CD4-positive, alpha-beta T cell treated with Interleukin-17A for 1 hour (primary cell): ENCODE data around the gene C19orf25.
A peak's percentile ranks its signal among the peaks of the same experiment; 100 is the strongest.

Experiments
- DNase-seq: peaks from one replicate; pipeline ENCODE4 v3.0.0-alpha.2; 2020

C19orf25 gene

GRCh38 chr19:1445185-1445931, 33.7 kb downstream of the C19orf25 start:
- DNase-seq = peak; percentile 79

DNA sequence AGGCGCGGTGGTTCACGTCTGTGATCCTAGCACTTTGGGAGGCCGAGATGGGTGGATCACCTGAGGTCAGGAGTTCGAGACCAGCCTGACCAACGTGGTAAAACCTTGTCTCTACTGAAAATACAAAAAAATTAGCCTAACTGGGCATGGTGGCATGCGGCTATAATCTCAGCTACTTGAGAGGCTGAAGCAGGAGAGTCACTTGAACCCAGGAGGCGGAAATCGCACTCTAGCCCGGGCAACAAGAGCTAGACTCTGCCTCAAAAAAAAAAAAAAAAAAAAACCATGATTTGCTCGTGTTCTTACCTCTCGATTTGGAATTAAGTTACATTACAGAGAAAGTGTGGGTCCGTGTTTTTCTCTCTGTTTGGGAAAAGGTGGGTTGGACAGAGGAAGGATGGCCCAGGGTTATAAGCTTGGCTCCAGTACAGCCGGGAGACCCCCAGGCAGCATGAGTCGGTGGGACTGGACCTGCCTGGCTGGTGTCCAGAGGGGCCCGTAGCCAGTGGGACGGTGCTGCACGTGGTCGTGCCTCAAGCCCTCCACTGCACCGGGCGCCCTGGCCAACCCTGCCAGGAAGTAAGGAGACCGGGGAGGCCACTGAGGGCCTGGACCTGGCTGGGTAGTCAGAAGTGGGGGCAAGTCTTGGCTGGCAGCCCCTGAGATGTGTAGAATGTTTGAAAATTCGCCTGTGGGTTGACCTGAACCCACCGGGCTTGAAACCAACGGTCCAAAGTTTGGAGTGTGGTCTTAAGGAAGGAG, 37.2 kb downstream of the C19orf25 start:
- no peak for DNase-seq

- DNase-seq = no peak
Observed at GRCh38 chr19:1441022-1441426, 38.0 kb downstream of the C19orf25 start.

GRCh38 chr19:1440418-1440801, 38.6 kb downstream of the C19orf25 start:
- no peak for DNase-seq

GRCh38 chr19:1439525-1440417, 39.2 kb downstream of the C19orf25 start:
- peak; percentile 40 for DNase-seq

DNA sequence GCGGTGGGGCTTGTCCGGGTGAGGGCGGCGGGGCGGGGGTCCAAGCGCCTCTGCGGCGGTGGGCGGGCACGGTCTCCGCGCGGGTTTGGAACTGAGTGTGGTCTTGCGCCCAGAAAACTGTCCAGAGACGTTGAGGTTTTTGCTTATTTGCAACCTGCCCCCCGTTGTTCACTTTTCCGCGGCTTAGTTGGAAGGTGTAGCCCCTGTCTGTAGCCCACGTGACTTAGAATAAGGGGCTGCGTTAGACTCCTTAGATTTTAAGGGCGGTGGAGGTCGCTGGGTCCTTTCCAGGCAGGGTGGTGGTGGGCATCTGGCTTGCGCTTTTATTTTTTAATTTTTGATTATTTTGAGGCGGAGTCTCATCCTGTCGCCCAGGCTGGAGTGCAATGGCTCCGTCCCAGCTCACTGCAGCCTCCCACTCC, 40.1 kb downstream of the C19orf25 start:
- DNase-seq = peak; percentile 16

DNA sequence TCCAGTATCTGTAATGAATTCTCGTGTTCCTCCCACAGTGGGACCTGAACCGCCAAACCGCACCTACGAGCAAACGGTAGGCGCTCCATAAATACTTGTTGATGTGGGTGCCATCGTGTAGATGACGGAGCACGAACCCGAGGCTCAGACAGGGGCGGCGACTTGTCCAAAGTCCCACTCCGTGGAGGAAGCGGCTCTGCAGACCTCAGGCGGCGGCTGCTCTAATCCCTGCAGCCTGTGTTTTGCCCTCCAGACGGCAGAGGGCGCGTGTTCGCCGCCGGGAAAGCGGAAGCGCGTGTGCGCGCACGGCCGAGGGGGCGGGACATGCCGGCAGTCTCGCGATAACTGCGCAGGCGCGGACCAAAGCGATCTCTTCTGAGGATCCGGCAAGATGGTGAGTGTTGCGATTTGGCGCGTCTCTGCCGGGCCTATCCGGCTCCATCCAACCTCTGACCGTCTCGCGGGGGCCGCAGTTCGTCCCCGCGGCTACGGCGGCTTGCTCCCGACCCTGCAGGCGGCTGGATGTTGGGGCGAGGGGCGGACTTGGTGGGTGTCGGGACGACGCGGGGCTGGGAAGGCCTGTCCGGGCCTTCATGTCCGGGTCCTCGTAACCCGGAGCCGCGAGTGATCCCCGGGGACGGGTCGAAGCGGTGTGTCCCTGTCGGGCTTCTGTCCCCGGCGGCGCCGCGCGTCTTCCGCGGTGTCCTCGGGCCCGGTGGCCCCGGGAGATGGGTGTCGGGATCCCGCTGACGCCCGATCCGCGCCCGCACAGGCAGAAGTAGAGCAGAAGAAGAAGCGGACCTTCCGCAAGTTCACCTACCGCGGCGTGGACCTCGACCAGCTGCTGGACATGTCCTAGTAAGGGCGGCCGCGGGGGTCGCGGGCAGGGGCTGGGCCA, 40.7 kb downstream of the C19orf25 start, which contains the start of gene RPS15:
TSS of gene RPS15 (plus strand) at position 362 of the 898 bp plus-strand sequence. CDS start at position 392, 30 bp downstream.
- peak; percentile 96 for DNase-seq

- no peak for DNase-seq
Observed at GRCh38 chr19:1437609-1438008, 41.4 kb downstream of the C19orf25 start.

- DNase-seq = no peak
Observed at GRCh38 chr19:1435378-1435989, 43.5 kb downstream of the C19orf25 start.

- DNase-seq = no peak
Observed at GRCh38 chr19:1434577-1435060, 44.4 kb downstream of the C19orf25 start.

DNA sequence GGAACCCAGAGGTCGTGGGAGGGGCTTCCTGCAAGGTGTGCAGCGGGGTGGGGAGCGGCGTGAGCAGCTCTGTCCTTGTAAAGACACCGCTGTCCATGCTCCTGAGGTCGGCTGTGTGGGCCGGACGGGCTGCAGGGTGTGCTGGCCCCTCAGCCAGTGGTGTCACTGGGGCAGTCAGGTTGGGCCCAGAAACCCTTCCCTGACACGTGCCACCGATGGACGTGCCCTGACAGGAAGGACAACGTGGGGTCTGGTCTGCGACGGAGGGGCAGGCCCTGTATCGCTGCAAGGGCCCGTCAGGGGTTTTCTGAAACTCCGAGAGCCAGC, 45.0 kb downstream of the C19orf25 start:
- no peak for DNase-seq

GRCh38 chr19:1433119-1434039, 45.6 kb downstream of the C19orf25 start:
- no peak for DNase-seq

GRCh38 chr19:1432507-1432887, 46.5 kb downstream of the C19orf25 start:
- DNase-seq = no peak

GRCh38 chr19:1431759-1432506, 47.1 kb downstream of the C19orf25 start:
- no peak for DNase-seq

- no peak for DNase-seq
Observed at GRCh38 chr19:1430246-1430645, 48.8 kb downstream of the C19orf25 start.

GRCh38 chr19:1429750-1430149, 49.3 kb downstream of the C19orf25 start:
- DNase-seq = no peak

- no peak for DNase-seq
Observed at GRCh38 chr19:1428738-1429391, 50.1 kb downstream of the C19orf25 start.

DNA sequence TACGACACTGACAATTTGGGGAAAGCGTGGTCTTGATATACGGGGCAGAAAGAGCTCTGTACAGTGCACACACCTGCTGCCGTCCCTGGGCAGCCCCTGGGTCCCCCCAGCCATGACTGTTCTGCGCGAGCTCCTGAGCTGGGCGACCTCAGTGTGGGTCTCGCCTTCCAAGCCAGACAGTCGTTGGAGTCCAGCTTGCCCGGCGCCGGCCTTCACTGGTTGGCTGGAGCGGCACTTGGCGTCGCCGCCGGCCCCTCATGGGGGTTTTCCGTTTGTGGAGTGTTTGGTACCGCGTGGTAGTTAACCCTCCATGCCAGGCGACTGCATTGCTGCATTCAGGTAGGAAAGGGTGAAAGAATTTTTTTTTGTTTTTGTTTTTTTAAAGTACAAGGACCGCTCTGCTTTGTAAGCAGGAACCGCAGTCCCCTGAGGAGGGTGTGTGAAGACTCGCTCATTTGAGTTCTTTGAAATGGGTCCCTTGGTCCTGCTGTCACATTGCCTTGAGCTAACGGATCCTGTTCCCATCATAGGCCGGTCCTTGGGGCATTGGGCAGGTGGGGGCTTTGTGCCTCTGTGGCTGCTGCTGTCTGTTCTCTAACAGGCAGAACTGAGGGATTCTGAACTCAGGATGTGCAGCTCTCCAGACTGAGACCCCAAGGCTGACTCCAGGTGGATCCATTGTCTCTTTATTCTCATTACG, 51.6 kb downstream of the C19orf25 start:
- DNase-seq = no peak
